Ramos (cell line): ENCODE results near the gene IL5.

Experiments used
- in situ Hi-C: fragments of 300-500 bp; cut with MboI; formaldehyde crosslinking; loops from one replicate; pipeline ENCODE4 v1.14.3; 2022; ENCODE audit warnings: low sequenced_read_pairs; ENCODE audit not compliant: unreplicated experiment

Gene IL5

GRCh38 chr5:132500931-132501628 lies 42.2 kb downstream of the IL5 start:
- in situ Hi-C loops, result loop anchor here (5.0 to 25.0 kb wide), 3 partner anchors 114 to 436 kb away; partner anchors contain the start of genes IL3 and PDLIM4

- in situ Hi-C loops, result loop anchor here (5.0 to 25.0 kb wide), 3 partner anchors 113 to 436 kb away; partner anchors contain the start of genes IL3 and PDLIM4
Observed at GRCh38 chr5:132500244-132500930, 42.9 kb downstream of the IL5 start.

DNA sequence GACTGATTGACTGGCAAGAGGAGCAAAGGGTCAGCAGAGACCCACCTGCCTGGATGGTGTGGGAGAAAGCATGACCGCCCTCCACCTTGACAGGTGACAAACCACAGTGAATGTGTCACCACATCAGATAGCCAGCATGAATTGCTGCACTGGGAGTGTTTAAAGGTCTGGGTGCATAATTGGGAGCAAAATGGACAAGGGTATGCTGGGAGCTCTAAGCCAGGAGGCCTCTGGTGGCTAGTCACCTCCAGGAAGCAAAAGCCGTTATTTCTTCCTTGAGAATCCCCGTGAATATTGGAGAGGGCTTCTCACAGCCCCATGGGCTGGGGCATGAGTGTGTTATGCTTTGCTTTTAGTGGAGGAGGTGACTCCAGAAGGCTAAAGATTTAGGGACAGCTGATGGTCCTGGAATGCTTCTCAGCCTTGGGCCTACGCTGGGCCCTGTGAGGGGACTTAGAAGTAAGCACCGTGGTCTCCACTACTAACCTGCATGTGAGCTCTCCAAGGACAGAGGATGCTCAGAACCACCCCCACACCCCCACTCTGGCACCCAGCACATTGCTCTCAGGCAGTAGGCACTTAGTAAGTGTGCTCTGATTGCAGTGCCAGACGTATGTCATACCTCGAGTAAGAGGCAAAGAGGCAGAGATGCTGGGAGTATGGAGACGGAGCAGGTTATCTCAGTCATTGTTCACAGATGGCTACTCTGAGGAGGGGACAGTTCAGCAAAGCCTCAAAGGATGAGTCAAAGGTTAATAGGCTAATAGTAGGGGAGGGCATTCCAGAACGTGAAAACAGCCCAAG lies 43.7 kb downstream of the IL5 start:
- in situ Hi-C loops, result loop anchor here (5.0 to 25.0 kb wide), 4 partner anchors 112 to 862 kb away; partner anchors contain the start of genes IL3, PDLIM4 and RAPGEF6

GRCh38 chr5:132498686-132499271 lies 44.5 kb downstream of the IL5 start:
- in situ Hi-C loops, result loop anchor here (25.0 kb wide), 1 partner anchor 861 kb away; the partner anchor contains the start of gene RAPGEF6

- in situ Hi-C loops, result loop anchor here (25.0 kb wide), 1 partner anchor 861 kb away; the partner anchor contains the start of gene RAPGEF6
Observed at GRCh38 chr5:132498152-132498551, 45.2 kb downstream of the IL5 start.

- in situ Hi-C loops, result loop anchor here (25.0 kb wide), 1 partner anchor 860 kb away; the partner anchor contains the start of gene RAPGEF6
Observed at GRCh38 chr5:132497488-132497997, 45.8 kb downstream of the IL5 start.

DNA sequence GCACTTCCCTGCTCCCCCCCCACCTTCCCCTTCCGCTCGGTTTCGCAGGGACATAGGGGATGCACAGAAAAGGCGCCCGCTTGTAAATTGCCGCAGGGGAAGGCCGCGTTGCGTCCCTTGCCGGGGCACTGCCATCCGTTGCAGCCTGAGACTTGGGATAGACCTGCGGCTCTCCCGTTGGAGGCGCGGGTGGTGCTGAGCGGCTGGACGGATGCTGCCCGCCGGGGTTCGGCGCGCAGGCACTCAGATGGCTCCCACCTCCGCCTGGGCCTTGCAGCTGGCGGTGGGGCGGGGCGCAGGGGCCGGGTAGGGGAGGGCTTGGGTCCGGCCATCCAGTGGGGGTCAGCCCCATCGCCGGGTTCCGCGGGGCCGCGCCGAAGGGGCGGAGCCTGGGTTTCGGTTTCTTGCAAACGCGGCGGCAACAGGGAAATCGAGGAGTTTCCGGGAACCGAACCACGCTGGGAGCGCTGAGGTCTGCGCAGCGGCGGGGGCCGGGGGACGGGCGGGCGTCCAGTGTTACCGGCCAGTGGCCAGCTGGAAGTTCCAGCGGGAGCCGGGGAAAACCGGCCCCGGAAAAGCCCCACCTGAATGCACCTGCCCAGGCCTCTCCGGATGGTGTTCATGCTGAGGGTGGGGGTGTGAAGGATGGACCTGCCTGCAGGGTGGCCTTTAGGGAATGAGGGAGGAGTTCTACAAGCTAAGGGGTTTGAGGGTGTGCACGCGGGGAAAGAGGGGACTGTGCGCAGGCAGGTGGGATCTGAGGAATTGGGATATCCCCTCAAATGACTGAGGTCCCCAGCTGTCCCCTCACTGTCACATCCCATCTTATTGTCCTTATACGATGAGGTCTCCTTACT lies 46.5 kb downstream of the IL5 start:
- in situ Hi-C loops, result loop anchor here (25.0 kb wide), 1 partner anchor 860 kb away; the partner anchor contains the start of gene RAPGEF6

DNA sequence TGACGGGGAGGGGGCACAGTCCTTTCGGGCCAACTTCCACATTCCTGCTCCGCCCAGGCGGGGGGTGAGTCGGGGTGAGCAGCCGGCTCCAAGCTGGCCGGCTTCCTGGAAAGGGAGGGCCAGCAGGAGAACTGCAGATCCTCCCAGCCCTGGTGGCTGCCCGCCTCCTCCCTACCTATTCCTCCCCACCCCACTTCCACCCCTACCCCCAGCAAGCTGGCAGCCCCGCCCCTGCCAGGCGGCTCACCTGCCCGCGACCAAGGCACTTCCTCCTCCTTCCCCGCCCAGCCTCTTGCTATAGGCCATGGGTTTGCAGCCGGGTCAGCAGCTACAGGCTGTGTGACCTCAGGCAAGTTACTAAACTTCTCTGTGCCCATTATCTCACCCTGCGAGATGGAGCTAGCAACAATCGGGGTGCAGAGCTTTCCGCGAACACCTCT lies 47.1 kb downstream of the IL5 start:
- in situ Hi-C loops, result loop anchor here (25.0 kb wide), 1 partner anchor 859 kb away; the partner anchor contains the start of gene RAPGEF6

DNA sequence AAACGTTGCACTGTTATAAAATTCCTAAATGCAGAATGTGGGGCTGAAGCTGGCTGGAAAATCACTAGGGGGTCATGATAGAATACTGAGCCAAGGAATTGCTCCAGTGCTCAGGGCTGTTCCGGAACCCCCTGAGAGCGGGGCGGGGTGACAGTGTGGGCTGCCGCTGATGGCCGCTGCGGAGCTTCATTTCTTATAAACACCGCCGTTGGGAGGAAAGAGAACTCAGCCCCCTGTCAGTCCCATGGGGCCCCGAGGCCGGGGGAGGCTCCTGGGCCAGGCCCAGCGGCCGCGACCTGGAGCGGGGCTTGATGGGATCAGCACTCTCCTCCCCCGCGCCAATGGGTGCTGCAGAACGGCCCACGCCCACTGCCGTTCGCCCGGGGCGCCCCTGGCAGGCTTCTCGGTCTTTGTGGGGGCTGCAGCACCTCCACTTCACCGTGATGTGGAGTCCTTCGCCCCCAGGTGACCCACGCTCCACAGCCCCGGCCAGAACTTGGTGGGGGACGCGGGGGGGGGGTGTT lies 47.6 kb downstream of the IL5 start:
- in situ Hi-C loops, result loop anchor here (25.0 kb wide), 1 partner anchor 858 kb away; the partner anchor contains the start of gene RAPGEF6

GRCh38 chr5:132493821-132494220 lies 49.5 kb downstream of the IL5 start:
- in situ Hi-C loops, result loop anchor here (5.0 to 25.0 kb wide), 2 partner anchors 77 to 857 kb away; partner anchors contain the start of gene RAPGEF6

- in situ Hi-C loops, result loop anchor here (5.0 to 25.0 kb wide), 2 partner anchors 76 to 856 kb away; partner anchors contain the start of gene RAPGEF6
Observed at GRCh38 chr5:132493241-132493640, 50.1 kb downstream of the IL5 start.

- in situ Hi-C loops, result loop anchor here (5.0 to 25.0 kb wide), 2 partner anchors 75 to 855 kb away; partner anchors contain the start of gene RAPGEF6
Observed at GRCh38 chr5:132492386-132493125, 50.8 kb downstream of the IL5 start.
